GM18511 (cell line): ENCODE results near the gene VWA5B2.

ENCODE experiments used
- ATAC-seq: cut with Tn5 transposase; IDR thresholded peaks from one replicate; pipeline ENCODE4 v1.9.1; 2021; ENCODE audit warnings: mild to moderate bottlenecking, moderate library complexity; ENCODE audit not compliant: unreplicated experiment

Gene VWA5B2

GRCh38 chr3:184272269-184272668, 42.9 kb downstream of the VWA5B2 start:
- ATAC-seq = no peak

- ATAC-seq = no peak
Observed at GRCh38 chr3:184275381-184275701, 46.0 kb downstream of the VWA5B2 start.

GRCh38 chr3:184275961-184276910, 46.9 kb downstream of the VWA5B2 start, which contains the start of gene ECE2:
ECE2 (plus strand) TSS chr3:184276022; CDS start chr3:184276154, 132 bp downstream.
- no peak for ATAC-seq

- no peak for ATAC-seq
Observed at GRCh38 chr3:184277366-184277765, 48.0 kb downstream of the VWA5B2 start.

GRCh38 chr3:184282941-184283340, 53.6 kb downstream of the VWA5B2 start:
- no peak for ATAC-seq

- no peak for ATAC-seq
Observed at GRCh38 chr3:184283681-184284080, 54.3 kb downstream of the VWA5B2 start.

- ATAC-seq = no peak
Observed at GRCh38 chr3:184284696-184285095, 55.3 kb downstream of the VWA5B2 start.

- no peak for ATAC-seq
Observed at GRCh38 chr3:184289426-184289938, 60.1 kb downstream of the VWA5B2 start.

- no peak for ATAC-seq
Observed at GRCh38 chr3:184290331-184290730, 60.9 kb downstream of the VWA5B2 start.

GRCh38 chr3:184291044-184291737, 61.8 kb downstream of the VWA5B2 start:
- ATAC-seq = no peak
